Measurements from ENCODE around the gene ZNF407.

The ZNF407 gene

GRCh38 chr18:75063615-75064512 is 466.2 kb downstream of the ZNF407 start:
- H3K36me3 Mint-ChIP-seq (ENCODE audit: low read depth), result peaks cover 19% of the 10 kb centered on the region
- peaks cover 9% of the 10 kb centered on the region for H3K9me3 Mint-ChIP-seq
- no peak for DNase-seq
- no peak overlapping the region for H3K27ac Mint-ChIP-seq
- H3K4me1 Mint-ChIP-seq, result peaks cover 23% of the 10 kb centered on the region
- H3K4me3 Mint-ChIP-seq, result no peak overlapping the region
- H3K27me3 Mint-ChIP-seq (ENCODE audit: low read depth, poor library complexity), result no peaks in the 10 kb centered on the region
- no peak for TF ChIP-seq CTCF (IDR thresholded peaks at IDR 0.05)

DNA sequence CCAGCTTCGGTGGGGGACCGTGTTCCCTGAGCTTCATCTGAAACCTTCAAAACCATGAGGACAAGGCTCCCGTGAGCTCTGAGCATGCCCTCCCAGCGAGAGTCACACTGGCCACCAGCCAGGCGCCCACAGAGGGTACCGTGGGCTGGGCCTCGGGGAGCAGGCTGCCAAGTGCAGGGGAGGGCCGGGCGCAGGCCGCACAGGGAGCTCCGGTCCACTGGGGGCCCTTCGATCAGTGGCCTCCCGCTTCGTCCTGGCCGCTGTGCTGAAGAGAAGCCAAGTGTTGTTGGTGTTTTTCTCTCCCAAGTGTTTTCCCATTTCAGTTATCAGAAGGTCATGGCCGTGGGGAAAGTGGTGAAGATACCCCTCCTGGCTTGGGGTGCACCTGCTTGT is 466.8 kb downstream of the ZNF407 start:
- Mint-ChIP-seq H3K4me1 (peaks cover 27% of the 10 kb centered on the region), H3K4me3 (no peak overlapping the region), H3K9me3 (peaks cover 8% of the 10 kb centered on the region), H3K36me3 (ENCODE audit: low read depth) (peaks cover 15% of the 10 kb centered on the region), H3K27me3 (ENCODE audit: low read depth, poor library complexity) (no peaks in the 10 kb centered on the region), H3K27ac (no peak overlapping the region)
- DNase-seq, result no peak
- TF ChIP-seq CTCF (IDR thresholded peaks at IDR 0.05), result no peak

GRCh38 chr18:75065251-75066000 is 467.8 kb downstream of the ZNF407 start:
- H3K36me3 Mint-ChIP-seq (ENCODE audit: low read depth), result peaks cover 11% of the 10 kb centered on the region
- peaks cover 4% of the 10 kb centered on the region for H3K9me3 Mint-ChIP-seq
- H3K27ac Mint-ChIP-seq, result no peak overlapping the region
- H3K4me1 Mint-ChIP-seq, result peaks cover 36% of the 10 kb centered on the region
- no peak for DNase-seq
- no peaks in the 10 kb centered on the region for H3K27me3 Mint-ChIP-seq (ENCODE audit: low read depth, poor library complexity)
- no peak for TF ChIP-seq CTCF (IDR thresholded peaks at IDR 0.05)
- no peak overlapping the region for H3K4me3 Mint-ChIP-seq

GRCh38 chr18:75066021-75066880 is 468.6 kb downstream of the ZNF407 start:
- Mint-ChIP-seq H3K27me3 (ENCODE audit: low read depth, poor library complexity) (no peaks in the 10 kb centered on the region), H3K27ac (no peak overlapping the region), H3K36me3 (ENCODE audit: low read depth) (peaks cover 7% of the 10 kb centered on the region), H3K9me3 (no peaks in the 10 kb centered on the region), H3K4me3 (no peak overlapping the region), H3K4me1 (peaks cover 44% of the 10 kb centered on the region)
- no peak for DNase-seq
- no peak for TF ChIP-seq CTCF (IDR thresholded peaks at IDR 0.05)

GRCh38 chr18:75066936-75067335 is 469.3 kb downstream of the ZNF407 start:
- H3K27me3 Mint-ChIP-seq (ENCODE audit: low read depth, poor library complexity), result no peaks in the 10 kb centered on the region

More at GRCh38 chr18:75066936-75067335, 469.3 kb downstream of the ZNF407 start:
- Mint-ChIP-seq H3K4me1 (peaks cover 43% of the 10 kb centered on the region), H3K4me3 (no peak overlapping the region), H3K36me3 (ENCODE audit: low read depth) (peaks cover 2% of the 10 kb centered on the region), H3K9me3 (no peaks in the 10 kb centered on the region), H3K27ac (no peak overlapping the region)
- no peak for TF ChIP-seq CTCF (IDR thresholded peaks at IDR 0.05)
- no peak for DNase-seq
